ENCODE results near the gene SCAMP3. TPM values are rescaled to one million over a fixed set of nuclear protein-coding genes. Genes with fewer than 3 reads are reported as not detected.

SCAMP3 gene
- total and polyA plus RNA-seq, 10 of the 15 experiments (the other 5 are each of a cell fraction or from before 2014, with no cell fraction given), result 17.2 to 133 (median 87.3) TPM

GRCh38 chr1:155255243-155256007 is 6.7 kb downstream of the SCAMP3 start, which contains the start of gene ENTREP3:
Gene ENTREP3 (minus strand): TSS chr1:155255483. CDS start chr1:155254877, 606 bp downstream.
- Histone ChIP-seq H3K79me2 (ENCODE audit: control insufficient read depth, insufficient read depth, low read length) (peaks cover 9% of the 10 kb centered on the region), H3K27ac (ENCODE audit: control insufficient read depth, insufficient read depth) (peak within 1 kb of the TSS; percentile 59), H3K9me3 (replicated peaks; ENCODE audit: control insufficient read depth, insufficient read depth, low read length) (no peaks in the 10 kb centered on the region), H3K36me3 (ENCODE audit: control insufficient read depth in 2 of 2, insufficient read depth in 2 of 2, low read length in 1 of 2) (peaks cover 4% of the 10 kb centered on the region in 2 experiments; a peak in 2 of 4 replicates), H3K4me2 (ENCODE audit: control insufficient read depth, insufficient read depth) (peak within 1 kb of the TSS; percentile 97), H3K4me3 (peak within 1 kb of the TSS; percentile 92), H3K4me1 (ENCODE audit: control insufficient read depth, insufficient read depth, low read length) (peaks cover 13% of the 10 kb centered on the region), H3K9ac (ENCODE audit: control insufficient read depth, insufficient read depth, low read length) (peak within 1 kb of the TSS; percentile 62), H3K27me3 (replicated peaks in 1 of 2; ENCODE audit: control insufficient read depth in 2 of 2, insufficient read depth in 2 of 2, low read length in 1 of 2) (no peaks in the 10 kb centered on the region), H4K20me1 (ENCODE audit: control insufficient read depth, insufficient read depth) (no peaks in the 10 kb centered on the region), H2AFZ (ENCODE audit: control insufficient read depth, low read depth, low read length) (peak within 1 kb of the TSS; percentile 82)
- SMC1A ChIA-PET (ENCODE audit: uncharacterized antibody, unreplicated experiment), result interaction anchor here (1.2 kb wide), 1 partner anchor 52 kb away, joined by 5 read pairs; no protein-coding TSS in a partner anchor
- WGBS (ENCODE audit: insufficient coverage, insufficient replicate concordance, low lambda C conversion rate, missing lambda C conversion rate), result 25% methylated on average over 40 of the region's 54 CpGs
- BruUV-seq (replicated peaks), result no TSS peak
- CTCF ChIA-PET, result interaction anchor here (1.0 to 9.6 kb wide), 3 partner anchors 12 to 69 kb away, joined by 3 to 225 read pairs (median 4); partner anchors contain the start of genes FDPS and RUSC1
- ATAC-seq (peak; percentile 83), DNase-seq (ENCODE audit: low read depth, low spot score) (no peak), FAIRE-seq (peak; percentile 59)
- POLR2A ChIA-PET, result interaction anchor here (0.8 to 1.4 kb wide), 3 partner anchors 10 to 81 kb away, joined by 5 to 6 read pairs (median 5); a partner anchor contains a TSS
- in situ Hi-C loops (cut with MboI), result loop anchor here (5.0 kb wide), 1 partner anchor 337 kb away; no protein-coding TSS in a partner anchor
- RAD21 ChIA-PET (ENCODE audit: unreplicated experiment), result no interaction called here
- intact Hi-C loops (cut with micrococcal nuclease; ENCODE audit: unreplicated experiment), result no loop called here
- TF ChIP-seq TCF12 (IDR thresholded peaks at IDR 0.05; ENCODE audit: low read depth, low read length) (peak; percentile 56; the same call in 1 of the 2 replicates), HSF1 (IDR thresholded peaks at IDR 0.05; ENCODE audit: low read depth, low read length) (no peak), BMI1 (IDR thresholded peaks at IDR 0.05; ENCODE audit: borderline replicate concordance) (no peak), POLR2A (IDR thresholded peaks at IDR 0.05; ENCODE audit: low read depth, low read length) (peak; percentile 79), NR2F1 (conservative IDR thresholded peaks at IDR 0.05) (no peak), ZBTB33 (IDR thresholded peaks at IDR 0.05) (no peak), EP300 (IDR thresholded peaks at IDR 0.05; ENCODE audit: borderline replicate concordance in 1 of 2, control insufficient read depth in 1 of 2, low read depth in 2 of 2, low read length in 2 of 2) (no peak), CREB1 (IDR thresholded peaks at IDR 0.05; ENCODE audit: low read depth) (peak; percentile 35; the same call in 1 of the 2 replicates), POLR2AphosphoS2 (IDR thresholded peaks at IDR 0.05; ENCODE audit: low read depth, low read length) (no peak), RAD51 (IDR thresholded peaks at IDR 0.05) (no peak), NFXL1 (IDR thresholded peaks at IDR 0.05; ENCODE audit: borderline replicate concordance) (no peak), SMC3 (IDR thresholded peaks at IDR 0.05; ENCODE audit: borderline replicate concordance, low read length) (no peak), MTA2 (IDR thresholded peaks at IDR 0.05; ENCODE audit: low read depth) (peak; percentile 17; the same call in 1 of the 2 replicates), NR2C1 (IDR thresholded peaks at IDR 0.05) (peak; percentile 36; the same call in 1 of the 2 replicates), RBBP5 (conservative IDR thresholded peaks at IDR 0.05) (no peak), JUNB (IDR thresholded peaks at IDR 0.05) (no peak), SUPT20H (IDR thresholded peaks at IDR 0.05; ENCODE audit: borderline replicate concordance, control insufficient read depth, low read depth, low read length) (no peak), BCL3 (IDR thresholded peaks at IDR 0.05; ENCODE audit: borderline replicate concordance, insufficient read depth, low read depth, low read length, poor library complexity, severe bottlenecking) (peak; percentile 23)

Data from GM12878 (cell line).